GM21447 (cell line): ENCODE measurements around the gene ENGASE.
"Not testable (repeated sequence)": the region's sequence is repeated elsewhere in the genome, so short reads cannot be mapped to it uniquely, and the experiment has no call there.

Source experiments
- ATAC-seq: cut with Tn5 transposase; IDR thresholded peaks from one replicate; pipeline ENCODE4 v1.9.1; 2021; ENCODE audit not compliant: unreplicated experiment

ENGASE gene

GRCh38 chr17:79074649-79075445 lies at the start of gene ENGASE:
ENGASE (plus strand) TSS chr17:79074824; CDS start chr17:79074945, 121 bp downstream.
- peak; percentile 96 for ATAC-seq

- ATAC-seq, result no peak
Measured at GRCh38 chr17:79024901-79025737, 49.5 kb upstream of the ENGASE start.

GRCh38 chr17:79026376-79027273 lies 48.0 kb upstream of the ENGASE start:
- no peak for ATAC-seq

- ATAC-seq, result no peak
Measured at GRCh38 chr17:79027274-79027924, 47.2 kb upstream of the ENGASE start.

GRCh38 chr17:79027925-79028491 lies 46.6 kb upstream of the ENGASE start:
- ATAC-seq, result no peak

GRCh38 chr17:79028496-79029326 lies 45.9 kb upstream of the ENGASE start:
- no peak for ATAC-seq

- no peak for ATAC-seq
Measured at GRCh38 chr17:79029327-79030009, 45.2 kb upstream of the ENGASE start.

- not testable (repeated sequence) for ATAC-seq
Measured at GRCh38 chr17:79030636-79031035, 44.0 kb upstream of the ENGASE start.

- ATAC-seq, result no peak
Measured at GRCh38 chr17:79031996-79032875, 42.4 kb upstream of the ENGASE start.

- ATAC-seq, result no peak
Measured at GRCh38 chr17:79033046-79033616, 41.5 kb upstream of the ENGASE start.

- no peak for ATAC-seq
Measured at GRCh38 chr17:79033741-79034501, 40.7 kb upstream of the ENGASE start.

GRCh38 chr17:79034931-79035485 lies 39.6 kb upstream of the ENGASE start:
- no peak for ATAC-seq

GRCh38 chr17:79035686-79036085 lies 38.9 kb upstream of the ENGASE start:
- ATAC-seq, result no peak

- no peak for ATAC-seq
Measured at GRCh38 chr17:79036181-79036580, 38.4 kb upstream of the ENGASE start.

GRCh38 chr17:79036596-79036995 lies 38.0 kb upstream of the ENGASE start:
- no peak for ATAC-seq

- ATAC-seq, result no peak
Measured at GRCh38 chr17:79038545-79039135, 36.0 kb upstream of the ENGASE start.
